Measurements from ENCODE around the gene PRDM8. TPM values are rescaled to one million over a fixed set of nuclear protein-coding genes. Genes with fewer than 3 reads are reported as not detected.

Gene PRDM8
- total and polyA plus RNA-seq, 2 of the 4 experiments (the other 2 are of a cell fraction) = 5.7 to 15.8 TPM

GRCh38 chr4:80173841-80174240 lies 23.5 kb upstream of the PRDM8 start:
- no peak overlapping the region for H3K4me3 ChIP-seq (ENCODE audit: insufficient read depth, low read depth, low read length)
- H2BK5ac ChIP-seq (ENCODE audit: low read depth, low read length, poor library complexity, severe bottlenecking) = peak overlapping the region; percentile 35
- CTCF ChIA-PET = no interaction called here
- in situ Hi-C loops (cut with MboI; ENCODE audit: low sequenced_read_pairs) (no loop called here), intact Hi-C loops (cut with micrococcal nuclease) (loop anchor here (5.0 kb wide), 1 partner anchor 37 kb away; no protein-coding TSS in a partner anchor), dilution Hi-C loops (cut with HindIII; ENCODE audit: low sequenced_read_pairs, unreplicated experiment) (no loop called here)
- H3K14ac ChIP-seq (replicated peaks; ENCODE audit: low read depth, low read length) = peak overlapping the region; percentile 55; the same call in 1 of the 2 replicates
- H2AK5ac ChIP-seq (ENCODE audit: low read depth, low read length) = 0 out of 2 replicates have a peak overlapping the region, but pooled peaks have one; percentile 25
- 0 out of 2 replicates have a peak overlapping the region, but pooled peaks have one; percentile 13 for H2BK20ac ChIP-seq (ENCODE audit: low read depth, low read length)
- peak overlapping the region; percentile 79; the same call in 1 of the 2 replicates for H3K4ac ChIP-seq (ENCODE audit: low read depth, low read length)
- H3K9me1 ChIP-seq (ENCODE audit: insufficient read depth, low read length) = peaks cover 4% of the 10 kb centered on the region
- ATAC-seq (ENCODE audit: low read depth) (peak; percentile 63), DNase-seq (peak; percentile 64)
- WGBS, 2 experiments (ENCODE audit: extremely low coverage in 2 of 2, insufficient read length in 1 of 2) = no CpG with 5 or more reads among the region's 2 CpGs
- TF ChIP-seq POLR2A (IDR thresholded peaks at IDR 0.05; ENCODE audit: low read depth, low read length) = no peak
- no peak for TF ChIP-seq RCOR1 (IDR thresholded peaks at IDR 0.05; ENCODE audit: insufficient replicate concordance, low read length)
- no peak for TF ChIP-seq CHD1 (IDR thresholded peaks at IDR 0.05; ENCODE audit: low read depth, low read length)
- no peak for TF ChIP-seq FOS (IDR thresholded peaks at IDR 0.05; ENCODE audit: low read depth, low read length)
- no peak for TF ChIP-seq NFE2L2 (IDR thresholded peaks at IDR 0.05; ENCODE audit: low read depth, low read length)
- TF ChIP-seq SMC3 (IDR thresholded peaks at IDR 0.05; ENCODE audit: low read depth, low read length) = no peak
- no peak for TF ChIP-seq CTCF (conservative IDR thresholded peaks at IDR 0.05; ENCODE audit: low read depth, low read length)
- TF ChIP-seq CEBPB (IDR thresholded peaks at IDR 0.05; ENCODE audit: low read depth, low read length) = no peak
- TF ChIP-seq RAD21 (IDR thresholded peaks at IDR 0.05; ENCODE audit: low read length) = no peak
- TF ChIP-seq BHLHE40 (IDR thresholded peaks at IDR 0.05; ENCODE audit: low read depth, low read length) = no peak
- no peak for TF ChIP-seq RFX5 (IDR thresholded peaks at IDR 0.05; ENCODE audit: low read depth, low read length)
- no peak for TF ChIP-seq ELK1 (IDR thresholded peaks at IDR 0.05; ENCODE audit: borderline replicate concordance, low read depth, low read length)
- TF ChIP-seq USF2 (IDR thresholded peaks at IDR 0.05; ENCODE audit: low read depth, low read length) = no peak
- no peak for TF ChIP-seq MAFK (IDR thresholded peaks at IDR 0.05; ENCODE audit: low read depth, low read length)
- no peak for TF ChIP-seq MXI1 (IDR thresholded peaks at IDR 0.05; ENCODE audit: borderline replicate concordance, low read depth, low read length)
- TF ChIP-seq MAZ (IDR thresholded peaks at IDR 0.05; ENCODE audit: borderline replicate concordance, low read depth, low read length) = no peak
- H2AK9ac ChIP-seq (replicated peaks; ENCODE audit: low read depth, low read length, poor library complexity) = no peak overlapping the region
- H3K9ac ChIP-seq (ENCODE audit: low read depth, low read length) = no peak overlapping the region
- no peaks in the 10 kb centered on the region for H4K20me1 ChIP-seq (ENCODE audit: insufficient read depth, low read length)
- no peaks in the 10 kb centered on the region for H3K27me3 ChIP-seq (ENCODE audit: control insufficient read depth, insufficient read depth, low read length)
- H3K27ac ChIP-seq (ENCODE audit: insufficient read depth, low read length) = no peak overlapping the region
- no peaks in the 10 kb centered on the region for H3K36me3 ChIP-seq (ENCODE audit: control insufficient read depth, insufficient read depth, low read length)
- peak overlapping the region; percentile 49; the same call in 1 of the 3 replicates for H2BK15ac ChIP-seq (ENCODE audit: low read depth, low read length)
- peaks cover 2% of the 10 kb centered on the region; the same call in 1 of the 2 replicates for H3K4me1 ChIP-seq (ENCODE audit: control insufficient read depth, insufficient read depth, low read length)
- H2BK120ac ChIP-seq (ENCODE audit: low read depth, low read length) = peak overlapping the region; percentile 14
- H3K18ac ChIP-seq (ENCODE audit: low read depth, low read length) = peak overlapping the region; percentile 5; the same call in 1 of the 2 replicates
- H4K8ac ChIP-seq (ENCODE audit: low read depth in 2 of 2, low read length in 2 of 2) = no peak overlapping the region
- H3K4me2 ChIP-seq (ENCODE audit: low read depth, low read length) = no peak overlapping the region
- H4K91ac ChIP-seq (ENCODE audit: insufficient read depth, low read depth, low read length) = no peak overlapping the region
- H2AFZ ChIP-seq (replicated peaks; ENCODE audit: low read length, poor library complexity) = no peak overlapping the region
- H3K79me1 ChIP-seq (ENCODE audit: low read depth in 1 of 2, low read length in 2 of 2) = no peaks in the 10 kb centered on the region
- no peak overlapping the region for H3K23ac ChIP-seq (ENCODE audit: low read depth, low read length)
- no peak overlapping the region; the same call in 1 of the 2 replicates for H4K5ac ChIP-seq (ENCODE audit: low read depth, low read length)
- H3K56ac ChIP-seq (ENCODE audit: extremely low read depth, insufficient read depth, low read length) = no peak overlapping the region
- POLR2A ChIA-PET (ENCODE audit: unreplicated experiment) = no interaction called here
- H3K9me3 ChIP-seq (ENCODE audit: control insufficient read depth, insufficient read depth, low read length) = no peaks in the 10 kb centered on the region
- BruUV-seq (replicated peaks) = no TSS peak
